ENCODE measurements around the gene PRODH.
"Not testable (repeated sequence)": the region's sequence is repeated elsewhere in the genome, so short reads cannot be mapped to it uniquely, and the experiment has no call there.

The PRODH gene

DNA sequence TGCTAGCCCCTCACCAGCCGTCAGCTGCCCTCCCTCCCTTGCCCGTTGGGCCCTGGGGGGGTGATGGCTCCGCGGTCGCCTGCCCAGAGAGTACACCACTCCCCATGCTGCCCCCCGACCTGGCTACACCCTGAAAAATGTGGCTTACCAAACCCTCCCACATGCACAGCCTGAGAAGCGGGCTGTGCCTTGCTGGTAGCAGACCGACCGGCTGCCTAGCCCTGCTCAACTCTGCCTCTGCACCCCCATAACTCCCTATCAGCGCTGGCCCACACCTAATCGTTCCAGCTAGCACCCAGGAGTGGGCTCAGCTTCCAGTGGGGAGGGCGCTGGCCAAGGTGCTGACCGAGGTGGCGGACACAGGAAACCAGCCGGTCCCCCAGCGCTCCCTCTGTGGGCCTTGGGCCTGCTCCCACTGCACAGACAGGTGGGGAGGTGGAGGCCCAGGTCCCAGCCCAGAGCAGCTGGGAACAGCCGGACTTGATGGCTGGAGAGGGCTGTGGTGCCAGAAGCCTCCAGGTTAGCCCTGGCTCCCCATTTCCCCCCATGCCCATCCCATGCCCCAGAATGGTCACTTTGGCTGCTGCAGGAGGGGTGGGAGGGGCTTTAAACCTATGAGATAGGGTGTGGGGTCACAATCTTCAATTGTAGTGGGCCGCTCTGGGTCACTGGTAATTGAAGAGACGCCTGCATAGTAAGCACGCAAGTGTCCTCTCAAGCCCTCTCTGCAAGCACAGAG lies 32.1 kb upstream of the PRODH start:
- no peak for DNase-seq

- DNase-seq: not testable (repeated sequence)
These were observed 31.4 kb upstream of the PRODH start for GRCh38 chr22:18967391-18968010.

- peak; percentile 49 for DNase-seq
These were observed 30.7 kb upstream of the PRODH start for GRCh38 chr22:18966748-18967147.

DNA sequence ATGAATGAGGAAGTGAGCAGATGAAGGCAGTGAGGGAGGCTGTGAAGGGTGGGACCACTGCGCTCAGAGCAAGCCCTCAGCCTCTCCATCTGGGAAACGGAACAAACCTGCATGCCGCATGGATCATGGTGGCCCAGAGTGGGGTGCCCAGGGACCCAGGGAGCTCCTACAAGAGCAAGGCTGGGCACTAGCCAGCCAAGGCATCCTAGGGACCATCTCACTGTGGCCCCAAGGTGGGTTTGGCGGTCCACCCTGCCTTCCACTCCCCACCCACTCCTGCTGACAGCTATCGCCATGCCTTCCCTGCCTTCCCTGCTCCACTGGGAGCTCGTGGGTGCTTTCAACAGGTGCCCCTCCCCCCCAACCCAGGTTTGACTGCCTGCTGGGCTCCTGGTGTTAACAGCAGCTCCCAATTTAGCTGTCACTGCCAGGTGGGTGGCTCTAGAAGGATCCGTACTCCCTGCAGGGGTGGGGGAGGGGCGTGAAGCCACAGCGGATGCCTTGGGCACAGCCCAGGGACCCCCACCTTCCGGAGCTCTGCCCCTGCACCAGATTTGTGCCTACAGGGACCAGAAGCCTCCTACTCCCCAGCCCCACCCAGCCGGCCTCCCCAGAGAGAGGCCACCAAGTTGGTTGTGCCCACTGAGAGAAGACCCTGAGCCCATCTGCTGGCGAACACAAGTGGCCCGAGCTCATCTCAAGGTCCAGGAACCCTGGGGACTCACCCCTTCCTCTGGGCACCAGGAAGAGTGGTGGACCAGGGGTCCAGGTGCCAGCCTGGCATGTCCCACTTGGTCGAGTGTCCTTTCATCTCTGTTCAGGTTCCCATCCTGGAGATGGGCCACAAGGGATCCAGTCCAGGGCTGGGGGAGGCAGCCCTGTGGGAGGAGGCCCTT lies 29.7 kb upstream of the PRODH start:
- DNase-seq: no peak

DNA sequence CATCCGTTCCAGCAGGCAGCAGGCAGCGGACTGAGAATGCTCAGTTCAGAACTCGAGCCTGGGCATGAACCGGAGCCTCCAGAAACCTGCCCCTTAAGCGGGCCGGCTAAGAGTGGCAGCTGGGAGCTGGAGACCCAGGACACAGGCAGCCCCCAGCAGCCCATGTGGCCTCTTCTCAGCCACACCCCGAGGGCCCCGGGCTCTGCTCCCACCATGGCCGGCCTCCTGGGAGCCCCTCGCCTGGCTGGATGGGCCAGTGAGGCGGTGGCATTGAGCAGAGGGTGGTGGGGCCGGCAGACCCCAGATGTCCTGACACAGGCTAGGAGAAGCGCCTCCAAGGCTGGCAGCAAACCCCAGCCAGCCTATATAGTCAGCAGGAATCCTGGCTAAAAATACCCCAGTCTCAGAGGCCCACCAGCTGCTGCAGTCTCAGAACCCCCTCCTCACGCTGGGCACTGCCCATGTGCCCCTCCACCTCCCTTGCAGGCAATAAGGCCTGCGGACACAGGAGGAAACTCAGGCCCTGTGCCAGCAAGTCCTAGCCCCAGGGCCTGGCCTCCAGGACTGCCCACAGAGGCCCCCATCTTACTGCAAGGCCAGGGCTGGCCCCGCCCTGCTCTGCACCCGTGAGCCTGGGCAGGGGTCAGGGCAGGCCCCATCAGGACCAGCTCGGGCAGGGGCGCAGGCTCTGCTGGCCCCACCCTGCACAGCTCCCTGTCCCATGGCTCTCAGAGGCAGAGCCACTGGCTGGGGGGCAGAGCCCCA lies 28.6 kb upstream of the PRODH start:
- DNase-seq: not testable (repeated sequence)

- DNase-seq: not testable (repeated sequence)
These were observed 28.0 kb upstream of the PRODH start for GRCh38 chr22:18964051-18964450.

- DNase-seq: no peak
These were observed 26.2 kb upstream of the PRODH start for GRCh38 chr22:18962308-18962635.

- DNase-seq: not testable (repeated sequence)
These were observed 25.7 kb upstream of the PRODH start for GRCh38 chr22:18961632-18962307.

DNA sequence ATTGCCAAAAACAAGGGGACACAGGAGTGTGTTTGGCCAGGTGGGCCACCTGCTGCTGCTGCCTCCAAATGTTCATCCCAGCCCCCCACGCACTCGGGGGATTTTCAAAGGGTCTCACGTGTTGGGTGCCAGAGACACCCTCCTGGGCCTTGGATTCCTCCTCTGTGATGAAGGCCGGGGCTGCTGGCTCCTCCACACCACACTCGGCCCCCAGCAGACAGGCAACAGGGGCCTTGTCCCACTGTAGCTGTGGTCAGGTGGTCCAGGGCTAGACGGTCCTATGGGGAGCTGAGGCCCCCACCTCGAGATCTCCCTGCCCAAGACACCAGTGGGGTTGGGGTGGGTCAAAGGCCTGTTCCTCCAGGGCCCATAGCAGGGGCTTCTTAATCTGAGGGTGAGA lies 25.1 kb upstream of the PRODH start:
- not testable (repeated sequence) for DNase-seq

- DNase-seq: not testable (repeated sequence)
These were observed 24.2 kb upstream of the PRODH start for GRCh38 chr22:18960166-18960820.

- not testable (repeated sequence) for DNase-seq
These were observed 23.6 kb upstream of the PRODH start for GRCh38 chr22:18959741-18960140.

DNA sequence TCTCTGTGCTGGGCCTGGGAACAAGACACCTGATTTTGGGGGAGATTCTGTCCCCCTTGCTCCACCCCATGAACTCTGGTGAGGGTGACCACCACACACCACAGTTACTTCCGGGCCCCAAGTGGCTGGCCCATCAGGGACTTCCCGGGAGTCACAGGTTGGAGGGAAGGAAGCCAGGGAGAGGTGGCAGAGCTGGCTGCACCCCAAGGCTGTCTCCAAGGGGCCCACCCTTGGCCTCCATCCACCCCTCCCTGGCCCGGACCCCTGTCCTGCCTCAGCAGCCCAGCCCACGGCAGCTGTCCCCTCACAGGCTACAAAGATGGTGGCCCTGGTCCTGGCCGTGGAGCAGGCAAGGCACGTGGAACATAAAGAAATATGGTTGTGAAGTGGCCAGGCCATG lies 23.2 kb upstream of the PRODH start:
- not testable (repeated sequence) for DNase-seq

- not testable (repeated sequence) for DNase-seq
These were observed 22.6 kb upstream of the PRODH start for GRCh38 chr22:18958738-18959137.

DNA sequence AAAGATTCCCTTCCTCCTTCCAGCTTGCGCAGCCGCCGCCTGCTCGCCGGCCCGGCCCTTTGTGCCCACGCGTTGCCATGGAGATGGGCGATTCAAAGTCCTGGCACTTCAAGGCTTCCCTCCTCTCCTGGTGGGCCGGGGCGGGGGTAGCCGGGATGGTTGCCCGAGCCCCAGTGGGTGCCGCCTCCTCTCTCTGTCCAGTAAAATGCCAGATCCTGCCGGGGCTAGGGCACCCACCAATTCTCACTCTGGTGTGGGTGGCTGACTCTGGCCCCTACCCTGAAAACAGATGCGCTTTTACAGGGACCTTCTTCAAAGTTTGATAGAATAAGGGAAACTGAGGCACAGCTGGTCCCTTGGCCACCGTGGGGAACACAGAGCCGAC lies 22.2 kb upstream of the PRODH start:
- DNase-seq: not testable (repeated sequence)

DNA sequence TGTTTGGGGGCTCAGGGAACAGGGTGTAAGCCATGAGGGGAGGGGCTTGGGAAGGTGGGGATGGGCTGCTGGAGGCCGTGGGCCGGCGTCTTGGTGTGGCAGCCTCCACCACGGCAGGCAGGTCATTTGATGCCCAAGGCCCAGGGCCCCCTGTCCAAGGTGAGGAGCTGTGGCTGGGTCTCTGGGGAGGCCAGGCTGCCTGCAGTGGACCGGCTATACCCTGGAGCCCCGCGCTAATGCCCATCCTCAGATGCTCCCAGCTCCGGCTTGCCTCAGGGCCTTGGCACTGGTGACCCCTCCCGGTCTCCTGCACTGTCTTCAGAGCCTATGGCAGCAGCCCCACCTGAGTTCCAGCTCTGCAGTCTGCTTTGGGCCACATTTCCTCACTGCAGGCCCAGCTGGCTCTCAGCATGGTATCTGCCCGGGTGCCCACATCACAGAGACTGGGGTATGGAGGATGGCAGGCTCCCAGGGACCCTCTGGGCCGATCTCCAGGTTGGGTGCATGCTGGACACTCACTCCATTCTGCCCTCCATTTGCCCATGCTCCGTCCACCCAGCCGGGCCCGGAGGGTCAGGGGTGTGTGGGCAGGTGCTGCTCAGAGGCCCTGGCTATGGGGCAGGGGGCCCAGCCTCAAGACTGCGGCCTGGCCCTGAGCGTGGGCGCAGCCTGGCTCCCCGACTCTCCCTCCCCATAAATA lies 21.7 kb upstream of the PRODH start:
- not testable (repeated sequence) for DNase-seq

DNA sequence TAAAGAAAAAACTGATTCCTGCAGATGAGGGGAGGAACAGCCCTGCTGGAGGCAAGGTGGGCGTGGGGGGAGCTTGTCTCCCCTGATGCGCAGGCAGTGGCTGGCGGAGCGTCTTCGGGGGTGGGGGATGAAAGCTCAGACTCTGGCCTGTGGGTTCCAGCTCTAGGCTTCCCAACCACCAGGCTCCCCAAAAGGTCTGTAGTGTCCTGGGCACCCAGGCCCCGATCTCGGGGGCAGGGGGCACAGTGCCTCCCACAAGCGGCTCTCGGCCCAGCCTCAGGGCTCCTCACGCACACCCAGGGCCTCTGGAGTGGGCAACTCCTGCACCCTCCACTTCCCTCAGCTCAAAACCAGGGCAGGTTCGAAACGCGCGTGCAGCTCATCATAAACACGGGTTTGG lies 20.9 kb upstream of the PRODH start:
- not testable (repeated sequence) for DNase-seq

DNA sequence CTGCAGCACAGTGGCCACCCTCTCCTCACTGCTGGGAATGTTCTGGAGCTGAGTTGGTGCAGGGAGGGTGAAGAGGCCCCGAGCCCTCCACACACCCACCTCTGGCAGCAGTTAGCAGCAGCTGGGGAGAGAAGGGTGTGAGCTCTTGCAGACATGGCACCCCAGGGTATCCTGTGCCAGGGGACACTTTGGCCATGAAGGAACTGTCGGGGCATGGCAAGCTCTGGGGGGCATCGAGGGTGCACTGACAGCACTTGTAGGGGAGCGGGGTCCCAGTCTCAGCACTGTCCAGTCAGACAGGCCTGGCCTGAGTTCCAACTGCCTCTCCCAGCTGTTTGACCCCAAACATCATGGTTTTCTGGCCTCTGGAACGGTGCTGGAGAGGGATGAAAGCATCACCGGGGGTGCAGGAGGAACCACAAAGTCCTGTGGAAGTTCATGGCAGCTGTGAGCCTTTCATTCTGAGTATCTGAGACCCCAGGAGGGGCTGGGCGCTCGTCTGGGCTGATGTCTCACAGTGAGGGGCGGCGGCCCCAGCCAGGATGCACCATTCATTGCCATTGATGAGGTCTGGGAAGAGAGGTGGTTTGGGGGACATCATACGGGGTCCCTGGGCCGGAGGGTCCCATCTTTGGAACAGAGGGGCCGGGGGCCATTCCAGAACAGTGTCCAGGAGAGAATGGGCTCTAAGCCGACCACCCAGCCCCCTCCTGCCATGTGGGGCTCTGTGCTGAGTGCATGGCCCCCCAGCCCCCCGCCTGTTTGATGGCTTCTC lies 20.2 kb upstream of the PRODH start:
- not testable (repeated sequence) for DNase-seq

DNA sequence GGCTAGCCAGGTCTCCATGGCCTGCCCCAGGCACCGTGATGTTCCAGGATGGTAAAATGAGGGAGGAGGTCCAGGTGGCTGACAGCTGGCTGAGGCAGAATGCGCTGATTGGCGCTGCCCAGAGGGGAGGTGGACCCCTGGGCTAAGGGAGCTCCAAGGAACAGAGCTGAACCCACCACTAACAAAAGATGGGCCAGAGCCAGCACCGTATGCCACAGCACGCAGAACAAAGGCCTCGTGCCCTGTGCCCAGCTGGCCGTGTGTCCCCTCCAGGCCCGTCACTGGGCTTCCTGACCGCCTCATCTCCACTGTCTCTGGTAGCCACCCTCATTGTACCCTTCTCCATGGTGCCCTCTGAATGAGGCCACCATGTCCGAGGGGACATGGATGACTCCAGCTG lies 19.6 kb upstream of the PRODH start:
- no peak for DNase-seq

DNA sequence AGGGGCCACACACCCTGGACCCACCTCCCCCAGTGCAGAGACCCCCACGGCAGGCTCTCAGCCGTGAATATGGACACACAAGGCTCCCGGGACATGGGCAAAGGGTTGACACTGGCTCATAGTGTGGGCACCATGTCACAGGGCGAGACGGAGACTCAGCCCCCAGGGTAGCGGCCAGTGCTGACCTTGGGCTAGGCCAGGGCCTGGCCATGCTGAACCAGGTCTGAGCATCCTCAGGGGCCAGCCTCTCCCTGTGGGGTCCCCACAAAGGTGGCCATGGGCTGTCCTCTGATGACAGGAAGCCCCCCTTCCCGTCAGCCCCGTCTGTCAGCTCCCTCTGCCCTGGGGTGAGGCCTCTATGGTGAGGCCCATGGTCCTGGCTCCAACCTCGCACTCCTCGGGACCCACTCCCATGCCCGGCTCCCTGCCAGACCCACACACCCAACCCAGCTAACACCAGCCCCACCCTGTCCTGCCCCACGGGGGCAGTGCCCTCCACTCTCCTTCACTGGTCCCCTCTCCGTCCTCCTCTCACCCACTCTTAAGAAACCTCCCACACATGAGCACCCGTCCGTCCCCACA lies 19.0 kb upstream of the PRODH start:
- no peak for DNase-seq
